Activated CD8-positive, alpha-beta T cell treated with anti-CD3 and anti-CD28 coated beads, Interleukin-2, amount 10 ng/mL, durations not matched to agents 7 days and 5 days (primary cell): ENCODE data around the gene MOV10L1. TPM values are rescaled to one million over a fixed set of nuclear protein-coding genes. Genes with fewer than 3 reads are reported as not detected.

ENCODE experiments used
- ATAC-seq: fragments of 150-1000 bp; cut with Tn5 transposase; one replicate; pipeline ENCODE4 v1.10.0; 2021; ENCODE audit warnings: moderate library complexity
- CTCF ChIA-PET: fragments of 350-600 bp; sonication (Branson Sonifier 250); formaldehyde crosslinking; loops from one replicate; lab custom pipeline; 2021; ENCODE audit warnings: antibody characterized with exemption; lab: Charles Lee
- POLR2A ChIA-PET: fragments of 350-600 bp; sonication (Branson Sonifier 250); formaldehyde crosslinking; loops from one replicate; lab custom pipeline; 2021; ENCODE audit warnings: antibody characterized with exemption; lab: Charles Lee
- DNase-seq: peaks from one replicate; pipeline ENCODE4 v3.0.0-alpha.2; 2020
- H3K27ac Mint-ChIP-seq: one replicate; pipeline ENCODE4 v1.8.0; 2021; ENCODE audit warnings: mild to moderate bottlenecking, mixed read lengths
- H3K27me3 Mint-ChIP-seq: one replicate; pipeline ENCODE4 v1.8.0; 2021; ENCODE audit warnings: low read depth, mixed read lengths
- H3K36me3 Mint-ChIP-seq: one replicate; pipeline ENCODE4 v1.8.0; 2021; ENCODE audit warnings: low read depth, mixed read lengths
- H3K4me1 Mint-ChIP-seq: one replicate; pipeline ENCODE4 v1.8.0; 2021; ENCODE audit warnings: low read depth, mixed read lengths
- H3K4me3 Mint-ChIP-seq: one replicate; pipeline ENCODE4 v1.8.0; 2021; ENCODE audit warnings: mild to moderate bottlenecking, mixed read lengths
- H3K9me3 Mint-ChIP-seq: one replicate; pipeline ENCODE4 v1.8.0; 2022; ENCODE audit warnings: mixed read lengths; ENCODE audit not compliant: insufficient read depth
- total RNA-seq, 2 experiments: library from RNA; stranded (reverse); gene quantifications; one replicate each; pipeline ENCODE4 v1.2.3, GENCODE V29; 2021

Gene MOV10L1
- total RNA-seq, 2 experiments from 2014 or later = not detected

- no peak for ATAC-seq
- CTCF ChIA-PET = no interaction called here
- H3K27me3 Mint-ChIP-seq = peaks cover 3% of the 10 kb centered on the region
Measured at GRCh38 chr22:50178871-50179869, 89.4 kb downstream of the MOV10L1 start.

GRCh38 chr22:50179937-50180726 lies 90.3 kb downstream of the MOV10L1 start:
- no peaks in the 10 kb centered on the region for H3K36me3 Mint-ChIP-seq
- ATAC-seq (no peak), DNase-seq (no peak)
- H3K27ac Mint-ChIP-seq = no peak overlapping the region
- H3K27me3 Mint-ChIP-seq = peaks cover 3% of the 10 kb centered on the region
- no peak overlapping the region for H3K4me3 Mint-ChIP-seq
- no peaks in the 10 kb centered on the region for H3K9me3 Mint-ChIP-seq
- POLR2A ChIA-PET = no interaction called here
- CTCF ChIA-PET = no interaction called here
- peaks cover 11% of the 10 kb centered on the region for H3K4me1 Mint-ChIP-seq

More at GRCh38 chr22:50178871-50179869, 89.4 kb downstream of the MOV10L1 start:
- H3K36me3 Mint-ChIP-seq = no peaks in the 10 kb centered on the region
- H3K4me1 Mint-ChIP-seq = peaks cover 8% of the 10 kb centered on the region
- POLR2A ChIA-PET = no interaction called here
- H3K27ac Mint-ChIP-seq = no peak overlapping the region
- H3K4me3 Mint-ChIP-seq = no peak overlapping the region
- H3K9me3 Mint-ChIP-seq = no peaks in the 10 kb centered on the region
- DNase-seq = no peak

- ChIA-PET CTCF (no interaction called here), POLR2A (no interaction called here)
- DNase-seq = no peak
- no peaks in the 10 kb centered on the region for H3K36me3 Mint-ChIP-seq
- H3K27ac Mint-ChIP-seq = no peak overlapping the region
- no peak for ATAC-seq
- H3K9me3 Mint-ChIP-seq = no peaks in the 10 kb centered on the region
- peaks cover 13% of the 10 kb centered on the region for H3K4me1 Mint-ChIP-seq
- peaks cover 3% of the 10 kb centered on the region for H3K27me3 Mint-ChIP-seq
- H3K4me3 Mint-ChIP-seq = no peak overlapping the region
Measured at GRCh38 chr22:50180727-50181521, 91.1 kb downstream of the MOV10L1 start.

GRCh38 chr22:50182176-50183081 lies 92.6 kb downstream of the MOV10L1 start:
- no peak for ATAC-seq
- H3K4me3 Mint-ChIP-seq = no peak overlapping the region
- CTCF ChIA-PET = no interaction called here
- no peak overlapping the region for H3K27ac Mint-ChIP-seq
- peaks cover 2% of the 10 kb centered on the region for H3K27me3 Mint-ChIP-seq
- peaks cover 6% of the 10 kb centered on the region for H3K36me3 Mint-ChIP-seq
- peaks cover 20% of the 10 kb centered on the region for H3K4me1 Mint-ChIP-seq
- DNase-seq = no peak
- H3K9me3 Mint-ChIP-seq = no peaks in the 10 kb centered on the region
- POLR2A ChIA-PET = interaction anchor here (0.9 to 1.4 kb wide), 3 partner anchors 9 to 19 kb away, joined by 3 to 4 read pairs (median 4); no protein-coding TSS in a partner anchor

- no peaks in the 10 kb centered on the region for H3K27me3 Mint-ChIP-seq
- POLR2A ChIA-PET = interaction anchor here (0.9 to 1.4 kb wide), 3 partner anchors 8 to 18 kb away, joined by 3 to 4 read pairs (median 4); no protein-coding TSS in a partner anchor
- peaks cover 8% of the 10 kb centered on the region for H3K36me3 Mint-ChIP-seq
- DNase-seq = no peak
- CTCF ChIA-PET = no interaction called here
- H3K9me3 Mint-ChIP-seq = no peaks in the 10 kb centered on the region
- peaks cover 28% of the 10 kb centered on the region for H3K4me1 Mint-ChIP-seq
- no peak overlapping the region for H3K4me3 Mint-ChIP-seq
- no peak for ATAC-seq
- peak overlapping the region; percentile 52 for H3K27ac Mint-ChIP-seq
Measured at GRCh38 chr22:50183141-50183971, 93.5 kb downstream of the MOV10L1 start.

- POLR2A ChIA-PET = no interaction called here
- DNase-seq = no peak
- ATAC-seq = no peak
- Mint-ChIP-seq H3K27ac (peak overlapping the region; percentile 52), H3K27me3 (no peaks in the 10 kb centered on the region), H3K36me3 (peaks cover 8% of the 10 kb centered on the region), H3K4me1 (peaks cover 37% of the 10 kb centered on the region), H3K9me3 (no peaks in the 10 kb centered on the region), H3K4me3 (peak overlapping the region; percentile 66)
- CTCF ChIA-PET = no interaction called here
Measured at GRCh38 chr22:50184004-50184901, 94.4 kb downstream of the MOV10L1 start.

GRCh38 chr22:50184902-50185374 lies 95.1 kb downstream of the MOV10L1 start:
- DNase-seq = no peak
- no peaks in the 10 kb centered on the region for H3K9me3 Mint-ChIP-seq
- H3K36me3 Mint-ChIP-seq = peaks cover 13% of the 10 kb centered on the region
- peaks cover 39% of the 10 kb centered on the region for H3K4me1 Mint-ChIP-seq
- ATAC-seq = no peak
- H3K27me3 Mint-ChIP-seq = no peaks in the 10 kb centered on the region
- H3K4me3 Mint-ChIP-seq = peak overlapping the region; percentile 90
- POLR2A ChIA-PET = no interaction called here
- H3K27ac Mint-ChIP-seq = no peak overlapping the region
- CTCF ChIA-PET = no interaction called here

- ATAC-seq = peak; percentile 70
- peak; percentile 92 for DNase-seq
- Mint-ChIP-seq H3K4me3 (peak within 1 kb of the TSS; percentile 90), H3K27ac (peak within 1 kb of the TSS; percentile 90), H3K27me3 (no peaks in the 10 kb centered on the region), H3K36me3 (peaks cover 13% of the 10 kb centered on the region), H3K9me3 (no peaks in the 10 kb centered on the region), H3K4me1 (peaks cover 37% of the 10 kb centered on the region)
- POLR2A ChIA-PET = interaction anchor here (0.7 kb wide), 1 partner anchor 209 kb away, joined by 3 read pairs; no protein-coding TSS in a partner anchor
- CTCF ChIA-PET = no interaction called here
Measured at GRCh38 chr22:50185375-50186087, 95.7 kb downstream of the MOV10L1 start, which contains the start of gene TRABD. TSS of gene TRABD (plus strand) at chr22:50185913. CDS start at chr22:50193061, 7,148 bp downstream.
